Measurements from ENCODE around the gene KHDRBS1.

DNA sequence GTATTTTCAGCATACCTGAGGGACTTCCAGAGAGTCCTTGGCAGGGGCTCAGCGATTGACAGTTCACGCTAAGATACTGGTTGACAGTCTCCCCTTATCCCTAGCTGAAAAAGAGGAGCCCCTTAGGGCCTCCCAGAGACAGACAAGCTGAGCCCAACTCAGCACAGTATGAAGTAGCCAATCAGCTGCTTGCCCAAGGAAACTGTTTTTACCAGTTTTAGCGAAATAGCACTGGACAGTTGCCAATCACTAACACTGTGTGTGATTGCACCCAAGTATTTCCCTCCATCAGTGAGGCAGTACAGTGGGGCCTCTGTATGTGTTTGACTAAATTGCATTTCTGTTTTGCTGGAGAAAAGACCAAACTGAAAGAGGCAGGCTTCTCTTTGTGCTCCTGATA, 27.0 kb downstream of the KHDRBS1 start:
- TF ChIP-seq, protein P1, sequence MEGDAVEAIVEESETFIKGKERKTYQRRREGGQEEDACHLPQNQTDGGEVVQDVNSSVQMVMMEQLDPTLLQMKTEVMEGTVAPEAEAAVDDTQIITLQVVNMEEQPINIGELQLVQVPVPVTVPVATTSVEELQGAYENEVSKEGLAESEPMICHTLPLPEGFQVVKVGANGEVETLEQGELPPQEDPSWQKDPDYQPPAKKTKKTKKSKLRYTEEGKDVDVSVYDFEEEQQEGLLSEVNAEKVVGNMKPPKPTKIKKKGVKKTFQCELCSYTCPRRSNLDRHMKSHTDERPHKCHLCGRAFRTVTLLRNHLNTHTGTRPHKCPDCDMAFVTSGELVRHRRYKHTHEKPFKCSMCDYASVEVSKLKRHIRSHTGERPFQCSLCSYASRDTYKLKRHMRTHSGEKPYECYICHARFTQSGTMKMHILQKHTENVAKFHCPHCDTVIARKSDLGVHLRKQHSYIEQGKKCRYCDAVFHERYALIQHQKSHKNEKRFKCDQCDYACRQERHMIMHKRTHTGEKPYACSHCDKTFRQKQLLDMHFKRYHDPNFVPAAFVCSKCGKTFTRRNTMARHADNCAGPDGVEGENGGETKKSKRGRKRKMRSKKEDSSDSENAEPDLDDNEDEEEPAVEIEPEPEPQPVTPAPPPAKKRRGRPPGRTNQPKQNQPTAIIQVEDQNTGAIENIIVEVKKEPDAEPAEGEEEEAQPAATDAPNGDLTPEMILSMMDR (IDR thresholded peaks at IDR 0.05) = no peak
- TF ChIP-seq EZH2 (IDR thresholded peaks at IDR 0.05; ENCODE audit: borderline replicate concordance, insufficient read depth, low read depth, low read length, poor library complexity, severe bottlenecking) = no peak

All from B cell (primary cell).